Colon (tissue), 2 donors: ENCODE data around the gene VWA5B2.

Experiments
- FAIRE-seq: peaks from 2 replicates; lab custom pipeline; 2012; peaks lifted over from hg19 to GRCh38; lab: Jason Lieb, UNC
- donor health status: control.
- donor health status: control.

Gene VWA5B2

GRCh38 chr3:184275961-184276910, 46.9 kb downstream of the VWA5B2 start, which contains the start of gene ECE2:
TSS of gene ECE2 (plus strand) at chr3:184276022. CDS start at chr3:184276154, 132 bp downstream.
- no peak for FAIRE-seq

DNA sequence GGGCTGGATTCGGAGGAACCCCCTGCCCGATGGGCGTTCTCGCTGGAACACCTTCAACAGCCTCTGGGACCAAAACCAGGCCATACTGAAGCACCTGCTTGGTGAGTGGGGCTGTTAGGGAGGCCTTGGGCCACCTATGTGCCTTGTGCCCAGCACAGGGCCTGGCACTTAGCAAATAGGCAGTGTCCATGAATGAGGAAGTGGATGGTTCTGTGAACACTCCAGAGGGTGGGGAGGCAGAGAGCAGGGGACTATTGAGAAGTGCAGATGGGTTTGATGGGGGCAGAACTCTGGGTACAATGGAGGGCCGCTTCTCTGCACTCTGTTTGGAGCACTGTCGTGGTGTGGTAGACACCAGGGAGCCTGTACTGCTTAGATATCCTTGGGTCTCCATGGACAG, 48.0 kb downstream of the VWA5B2 start:
- no peak for FAIRE-seq

GRCh38 chr3:184282941-184283340, 53.6 kb downstream of the VWA5B2 start:
- FAIRE-seq, result no peak

GRCh38 chr3:184283681-184284080, 54.3 kb downstream of the VWA5B2 start:
- no peak for FAIRE-seq

DNA sequence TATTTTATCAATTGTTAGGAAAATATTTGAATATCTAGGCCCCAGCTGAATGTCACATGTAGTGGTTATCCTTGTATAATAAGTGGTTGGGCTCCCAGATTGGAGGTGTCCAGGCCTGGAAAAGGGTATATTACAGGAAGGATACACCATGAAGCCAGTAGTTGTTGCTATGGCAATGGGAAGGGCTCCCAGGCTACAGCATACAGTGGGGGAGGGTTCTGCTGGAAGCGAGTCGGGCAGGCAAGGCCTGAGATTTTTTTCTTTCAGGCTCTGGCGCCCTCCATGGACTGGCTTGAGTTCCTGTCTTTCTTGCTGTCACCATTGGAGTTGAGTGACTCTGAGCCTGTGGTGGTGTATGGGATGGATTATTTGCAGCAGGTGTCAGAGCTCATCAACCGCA, 55.3 kb downstream of the VWA5B2 start:
- FAIRE-seq, result no peak

- no peak for FAIRE-seq
These were observed 60.1 kb downstream of the VWA5B2 start for GRCh38 chr3:184289426-184289938.

GRCh38 chr3:184290331-184290730, 60.9 kb downstream of the VWA5B2 start:
- no peak for FAIRE-seq

DNA sequence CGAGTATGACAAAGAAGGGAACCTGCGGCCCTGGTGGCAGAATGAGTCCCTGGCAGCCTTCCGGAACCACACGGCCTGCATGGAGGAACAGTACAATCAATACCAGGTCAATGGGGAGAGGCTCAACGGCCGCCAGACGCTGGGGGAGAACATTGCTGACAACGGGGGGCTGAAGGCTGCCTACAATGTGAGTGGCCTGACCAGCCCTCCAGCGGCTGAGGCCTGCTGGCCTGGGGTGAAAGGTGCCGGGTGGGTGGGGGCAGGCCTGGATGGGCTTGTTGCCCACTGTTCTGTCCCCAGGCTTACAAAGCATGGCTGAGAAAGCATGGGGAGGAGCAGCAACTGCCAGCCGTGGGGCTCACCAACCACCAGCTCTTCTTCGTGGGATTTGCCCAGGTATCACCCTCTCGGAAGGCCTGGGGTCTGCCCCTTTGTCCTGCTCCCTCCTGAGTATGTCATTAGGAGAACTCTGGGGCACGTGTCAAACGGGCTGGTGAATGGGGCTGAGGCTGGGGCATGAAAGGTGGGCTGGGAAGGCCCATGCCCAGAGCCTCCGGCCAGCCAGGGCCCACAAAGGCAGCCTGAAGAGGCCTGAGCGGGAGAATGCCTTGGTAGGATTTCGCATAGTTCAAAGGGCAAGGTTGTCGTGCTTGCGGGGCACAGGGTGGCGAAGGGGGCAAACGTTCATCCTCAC, 61.8 kb downstream of the VWA5B2 start:
- FAIRE-seq, result no peak
